Activated naive CD4-positive, alpha-beta T cell (primary cell): ENCODE data around the gene ANXA4.
A peak's percentile ranks its signal among the peaks of the same experiment; 100 is the strongest.
"Not testable (repeated sequence)": the region's sequence is repeated elsewhere in the genome, so short reads cannot be mapped to it uniquely, and the experiment has no call there.

ENCODE experiments used
- DNase-seq, 4 experiments: peaks; one replicate each; lab custom pipeline; 2025; lab: John Stamatoyannopoulos, UW

ANXA4 gene

DNA sequence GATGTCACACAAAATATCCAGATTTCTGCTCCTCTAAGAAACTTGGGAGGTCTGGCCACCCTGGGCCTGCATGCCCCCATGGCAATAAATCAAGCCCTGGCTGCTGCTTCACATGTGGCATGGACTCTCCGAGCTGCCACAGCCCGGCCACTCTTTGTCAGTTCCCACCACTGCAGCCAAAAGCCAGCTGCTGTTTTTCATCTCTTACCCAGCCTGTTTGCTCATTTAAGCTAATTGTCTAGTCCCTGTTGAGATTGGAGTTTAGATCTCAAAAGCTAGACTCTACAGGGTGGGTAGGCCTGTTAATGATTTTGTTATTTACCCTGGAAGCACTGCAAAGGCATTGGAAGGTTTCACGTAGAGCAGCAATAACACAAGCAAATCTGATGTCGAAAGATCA lies 20.9 kb upstream of the ANXA4 start:
- no peak for DNase-seq

DNA sequence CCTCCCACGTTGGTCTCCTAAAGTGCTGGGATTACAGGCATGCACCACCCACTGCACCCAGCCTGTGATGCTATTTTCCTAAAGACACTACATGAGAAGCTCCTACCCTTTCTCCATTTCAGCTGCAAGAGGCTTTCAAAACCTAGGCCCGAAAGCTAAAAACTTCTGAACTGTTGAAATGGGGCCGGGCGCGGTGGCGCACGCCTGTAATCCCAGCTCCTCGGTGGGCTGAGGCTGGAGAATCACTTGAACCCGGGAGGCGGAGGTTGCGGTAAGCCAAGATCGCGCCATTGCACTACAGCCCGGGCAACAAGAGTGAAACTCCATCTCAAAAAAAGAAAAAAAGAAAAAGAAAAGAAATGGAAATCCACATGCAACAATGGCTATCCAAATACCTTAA lies 18.1 kb upstream of the ANXA4 start:
- no peak for DNase-seq

DNA sequence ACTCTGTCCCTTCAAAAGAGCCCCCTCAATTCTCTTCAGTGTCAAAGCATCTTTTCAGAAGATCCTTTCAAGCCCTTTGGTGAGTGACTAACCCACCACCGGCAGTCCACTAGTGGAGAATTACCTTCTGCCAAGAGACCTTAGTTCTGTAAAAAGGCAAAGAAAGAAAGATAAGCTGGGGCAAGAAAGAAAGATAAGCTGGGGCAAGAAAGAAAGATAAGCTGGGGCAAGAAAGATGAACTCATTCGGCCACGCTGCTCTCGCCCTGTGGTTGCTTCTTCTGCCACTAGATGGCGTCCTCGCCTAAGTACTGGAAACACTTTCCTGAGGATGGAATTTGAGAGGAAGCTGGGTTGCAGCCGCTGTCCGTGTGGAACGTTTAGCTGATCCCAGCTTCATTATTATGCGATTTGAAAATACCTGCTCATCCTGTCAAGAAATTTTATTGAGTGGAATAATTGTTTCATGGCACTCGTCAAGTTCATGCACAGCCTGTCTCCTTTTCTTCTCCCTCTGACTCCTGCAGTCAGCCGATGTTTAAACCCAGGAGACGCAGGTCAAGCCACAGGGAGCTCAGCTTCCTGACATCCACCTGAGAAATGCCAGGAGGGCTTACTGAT lies 17.3 kb upstream of the ANXA4 start:
- DNase-seq, result peak; percentile 68 to 86 (median 74)

DNA sequence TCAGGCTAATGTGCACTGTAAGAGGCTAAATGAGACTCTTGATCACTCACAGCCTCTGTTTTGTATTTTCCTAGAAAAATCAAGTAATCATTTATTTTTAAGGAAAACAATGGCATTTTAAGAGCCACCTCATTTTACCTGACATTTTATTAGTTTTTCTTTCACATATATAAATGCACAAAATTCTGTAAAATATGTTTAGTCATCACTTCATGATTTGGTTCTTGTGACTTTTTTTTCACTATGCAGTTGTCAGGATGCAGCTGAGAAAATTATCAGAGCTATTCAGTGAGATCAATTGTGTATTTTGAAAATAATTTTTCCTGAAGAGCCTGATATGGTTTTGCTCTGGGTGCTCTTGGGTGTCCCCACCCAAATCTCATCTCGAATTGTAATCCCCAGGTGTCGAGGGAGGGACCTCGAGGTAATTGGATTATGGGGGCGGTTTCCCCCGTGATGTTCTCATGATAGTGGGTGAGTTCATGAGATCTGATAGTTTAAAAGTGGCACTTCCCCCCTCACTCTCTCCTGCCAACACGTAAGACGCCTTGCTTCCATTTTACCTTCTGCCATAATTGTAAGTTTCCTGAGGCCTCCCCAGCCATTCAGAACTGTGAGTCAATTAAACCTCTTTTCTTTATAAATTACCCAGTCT lies 16.1 kb upstream of the ANXA4 start:
- DNase-seq, result no peak

DNA sequence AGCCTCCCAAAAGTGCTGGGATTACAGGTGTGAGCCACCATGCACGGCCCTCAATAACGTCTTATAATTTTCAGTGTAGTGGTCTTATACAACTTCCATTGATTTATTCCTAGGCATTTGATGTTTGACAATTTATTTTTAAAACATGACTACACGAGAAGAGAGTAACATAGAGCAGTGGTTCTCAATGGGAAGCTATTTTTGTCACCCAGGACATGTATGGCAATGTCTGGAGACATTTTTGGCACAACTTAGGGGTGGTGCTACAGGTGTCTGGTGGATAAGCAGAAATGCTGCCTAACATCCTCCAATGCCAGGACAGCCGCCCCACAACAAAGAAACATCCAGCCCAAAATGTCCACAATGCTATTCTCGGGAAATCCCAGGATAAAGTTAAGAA lies 12.7 kb upstream of the ANXA4 start:
- no peak for DNase-seq

DNA sequence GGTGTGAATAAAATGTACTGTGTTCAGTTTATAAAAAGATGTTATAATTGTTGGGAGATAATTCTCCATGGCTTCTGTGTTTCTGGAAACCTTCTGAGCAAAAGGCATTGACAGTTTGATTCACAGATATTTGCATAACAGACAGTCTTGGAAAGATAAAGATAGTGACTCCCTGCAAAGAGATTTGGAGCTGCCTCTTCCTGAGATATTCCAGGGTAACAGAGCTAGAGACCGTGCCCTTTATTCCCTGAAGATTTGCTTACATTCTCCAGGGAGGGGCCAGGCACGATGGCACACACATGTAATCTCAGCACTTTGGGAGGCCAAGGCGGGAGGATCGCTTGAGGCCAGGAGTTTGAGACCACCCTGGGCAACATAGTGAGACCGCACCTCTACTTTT lies 12.2 kb upstream of the ANXA4 start:
- DNase-seq, result no peak

DNA sequence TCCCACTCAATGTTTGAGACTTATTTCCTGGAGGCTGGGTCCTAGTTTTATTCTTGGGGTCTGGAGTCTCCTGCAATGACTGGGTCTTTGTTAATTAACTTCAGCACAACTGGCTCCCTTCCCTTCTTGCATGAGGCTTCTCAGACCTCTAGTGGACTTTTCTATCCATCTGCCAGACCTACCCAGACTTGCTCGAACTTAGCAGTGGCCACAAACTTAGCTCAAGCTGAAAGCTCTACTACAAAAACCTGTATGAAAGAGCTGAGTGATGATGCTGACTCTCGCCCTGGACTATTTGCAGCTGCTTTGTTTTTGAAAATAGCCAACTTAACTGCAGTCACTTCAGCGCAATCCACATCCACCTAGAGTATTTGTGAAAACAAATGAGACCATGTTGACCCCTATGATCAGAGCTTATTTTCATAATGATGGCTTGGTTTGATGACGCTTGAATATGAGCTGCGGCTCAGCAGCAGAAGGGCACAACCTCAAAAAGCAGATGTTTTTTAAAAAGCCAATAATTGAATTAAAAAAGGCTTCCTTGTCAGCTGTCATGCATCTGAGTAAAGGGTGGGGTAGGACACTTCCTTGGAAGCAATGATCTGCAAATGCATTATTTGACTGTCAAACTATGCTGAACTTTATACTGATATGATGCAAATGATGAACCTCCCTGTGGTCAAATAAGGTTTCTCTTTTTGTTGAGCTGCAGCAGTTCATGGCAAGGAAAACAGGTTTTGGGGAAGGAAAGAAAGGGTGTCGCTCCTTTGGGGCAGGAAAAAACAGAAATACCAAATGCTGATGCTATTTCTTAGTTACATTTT lies 10.6 kb upstream of the ANXA4 start:
- no peak for DNase-seq

DNA sequence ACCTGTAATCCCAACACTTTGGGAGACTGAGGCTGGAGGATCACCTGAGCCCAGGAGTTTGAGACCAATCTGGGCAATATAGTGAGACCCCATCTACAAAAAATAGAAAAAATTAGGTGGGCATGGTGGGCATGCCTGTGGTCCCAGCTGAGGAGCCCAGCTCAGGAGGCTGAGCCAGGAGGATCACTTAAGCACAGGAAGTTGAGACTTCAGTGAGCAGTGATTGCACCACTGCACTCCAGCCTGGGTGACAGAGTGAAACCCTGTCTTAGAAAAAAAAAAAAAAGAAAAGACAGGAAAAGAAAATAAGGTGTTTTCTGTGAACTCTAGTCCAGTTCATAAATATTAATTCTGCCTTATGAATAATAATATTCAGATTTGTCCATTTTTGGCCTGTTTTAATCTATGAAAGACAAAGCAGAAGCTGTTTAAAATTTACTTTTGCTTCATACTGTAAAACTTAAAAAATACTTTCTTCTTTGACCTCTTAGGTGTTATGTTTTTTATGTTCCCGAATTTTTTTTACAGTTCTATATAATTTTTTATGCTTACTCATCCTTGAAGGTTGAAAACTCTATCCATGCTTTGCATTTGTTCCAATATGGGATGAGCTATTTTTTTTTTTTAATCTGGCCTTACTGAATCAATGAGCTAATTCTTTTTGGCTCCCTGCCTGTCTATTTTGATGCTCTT lies 8.4 kb upstream of the ANXA4 start:
- no peak for DNase-seq

DNA sequence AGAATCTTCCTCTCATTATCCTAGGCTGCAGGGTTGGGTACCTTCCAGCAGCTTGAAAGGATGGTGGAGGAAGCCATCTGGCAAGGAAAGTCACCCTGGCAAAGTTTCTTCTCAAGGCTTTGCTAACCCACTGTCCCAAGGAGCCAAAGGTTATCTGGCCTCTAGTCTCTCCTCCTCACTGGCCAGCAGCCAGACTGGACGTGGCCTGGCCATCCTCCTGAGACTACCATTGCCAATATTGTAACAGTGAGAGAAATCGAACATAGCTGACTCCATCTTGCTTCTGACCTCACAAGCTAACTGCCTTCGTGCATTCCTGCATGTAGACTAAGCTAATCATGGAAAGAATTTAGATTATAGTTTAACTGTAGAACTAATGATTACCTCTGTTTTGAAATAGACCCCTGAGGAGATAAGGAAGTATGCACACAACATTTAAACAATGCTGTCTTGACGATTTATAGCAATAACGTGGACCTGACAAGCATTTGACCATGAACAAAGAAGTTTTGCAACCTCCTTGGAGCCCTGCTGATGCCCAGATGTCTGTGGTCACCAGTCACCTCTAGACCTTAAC lies 7.8 kb upstream of the ANXA4 start:
- no peak for DNase-seq

DNA sequence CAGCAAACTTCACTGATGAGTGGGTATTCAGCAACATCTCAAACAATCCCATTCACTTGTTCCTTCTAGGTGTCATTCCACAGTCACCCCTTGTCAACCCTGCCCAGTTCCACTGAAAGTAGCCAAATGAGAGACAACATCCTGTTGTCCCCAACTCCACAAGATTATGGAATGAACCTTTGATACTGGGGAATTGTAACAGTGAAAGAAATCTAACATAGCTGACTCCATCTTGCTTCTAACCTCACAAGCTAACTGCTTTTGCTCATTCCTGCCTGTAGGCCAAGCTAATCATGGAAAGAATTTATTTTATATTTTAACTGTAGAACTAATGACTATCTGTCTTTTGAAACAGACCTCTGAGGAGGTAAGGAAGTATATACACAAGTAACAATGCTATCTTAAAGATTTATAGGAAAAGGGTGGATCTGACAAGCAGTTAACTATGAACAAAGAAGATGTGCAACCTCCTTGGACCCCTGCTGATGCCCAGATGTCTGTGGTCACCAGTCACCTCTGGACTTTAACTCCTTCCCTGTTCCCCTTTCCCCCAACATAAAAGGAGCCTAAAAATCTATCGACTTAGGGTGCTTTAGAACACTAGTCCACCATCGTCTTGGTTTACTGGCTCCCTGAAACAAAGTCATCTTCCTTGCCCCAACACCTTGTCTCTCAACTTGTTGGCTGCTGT lies 6.9 kb upstream of the ANXA4 start:
- no peak for DNase-seq

DNA sequence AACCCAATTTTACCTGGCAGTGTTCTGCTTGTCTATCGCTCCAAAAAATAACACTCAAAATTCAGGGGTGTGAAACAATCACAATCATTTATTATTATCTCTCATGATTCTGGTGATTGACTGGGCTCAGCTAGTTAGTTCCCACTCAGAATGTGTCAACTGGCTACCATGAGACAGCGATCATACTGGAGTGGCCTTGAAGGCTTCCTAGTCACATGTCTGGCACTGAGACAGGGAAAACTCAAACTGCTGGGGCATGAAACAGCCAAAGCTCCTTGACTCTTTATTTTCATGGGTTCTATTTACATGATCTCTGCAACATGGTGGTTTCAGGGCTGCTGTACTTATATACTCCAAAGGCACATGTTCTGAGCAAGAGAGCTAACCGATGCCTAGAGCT lies 6.2 kb upstream of the ANXA4 start:
- DNase-seq, result no peak

DNA sequence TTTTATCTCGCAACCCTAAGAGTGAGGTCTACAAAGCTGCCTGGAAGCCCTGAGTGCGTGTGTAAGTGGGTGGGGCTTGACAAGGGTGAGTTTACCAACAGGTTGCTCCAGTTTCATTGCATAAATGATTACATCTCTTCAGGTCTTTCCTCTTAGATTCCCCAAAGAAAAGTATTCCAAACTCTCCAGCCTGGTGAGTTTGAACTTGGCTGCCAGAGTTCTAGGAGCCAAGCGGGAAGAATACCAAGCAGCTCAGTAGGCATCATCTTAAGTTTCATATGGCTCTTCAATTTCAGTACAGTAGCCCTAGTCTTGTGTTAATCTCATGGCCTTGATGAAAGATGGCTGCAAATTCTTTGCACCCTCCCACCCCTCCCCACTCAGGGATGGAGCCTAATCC lies 3.8 kb upstream of the ANXA4 start:
- DNase-seq, result not testable (repeated sequence)

DNA sequence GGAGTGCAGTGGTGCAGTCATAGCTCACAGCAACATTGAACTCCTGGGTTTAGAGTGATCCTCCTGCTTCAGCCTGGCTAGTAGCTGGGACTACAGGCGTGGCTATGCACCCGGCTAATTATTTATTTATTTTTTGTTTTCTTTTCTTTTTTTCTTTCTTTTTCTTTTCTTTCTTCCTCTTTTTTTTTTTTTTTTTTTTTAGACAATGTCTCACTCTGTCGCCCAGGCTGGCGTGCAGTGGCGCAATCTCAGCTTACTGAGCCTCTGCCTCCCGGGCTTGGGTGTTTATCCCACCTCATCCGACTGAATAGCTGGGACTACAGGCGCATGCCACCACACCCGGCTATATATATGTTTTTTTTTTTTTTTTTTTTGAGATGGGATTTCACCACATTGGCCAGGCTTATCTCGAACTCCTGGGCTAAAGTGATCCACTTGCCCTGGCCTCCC lies 1.4 kb upstream of the ANXA4 start:
- DNase-seq, result no peak

DNA sequence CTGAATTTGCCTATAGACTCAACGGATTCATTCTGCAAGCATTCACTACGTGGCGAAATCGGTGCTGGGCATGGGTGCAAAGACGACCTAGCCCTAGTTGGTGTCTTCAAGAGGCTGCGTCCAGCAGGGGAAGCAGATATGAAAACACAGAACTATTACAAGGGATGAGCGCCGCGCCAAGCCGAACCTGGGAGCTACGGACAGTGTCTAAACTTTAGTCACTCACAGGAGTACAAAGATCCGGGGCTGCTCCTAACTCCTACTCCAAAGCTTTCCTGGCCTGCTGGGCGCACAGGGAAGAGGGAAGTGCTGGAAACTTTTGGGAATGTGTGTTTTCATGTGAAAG lies 732 bp upstream of the ANXA4 start:
- DNase-seq, result no peak

DNA sequence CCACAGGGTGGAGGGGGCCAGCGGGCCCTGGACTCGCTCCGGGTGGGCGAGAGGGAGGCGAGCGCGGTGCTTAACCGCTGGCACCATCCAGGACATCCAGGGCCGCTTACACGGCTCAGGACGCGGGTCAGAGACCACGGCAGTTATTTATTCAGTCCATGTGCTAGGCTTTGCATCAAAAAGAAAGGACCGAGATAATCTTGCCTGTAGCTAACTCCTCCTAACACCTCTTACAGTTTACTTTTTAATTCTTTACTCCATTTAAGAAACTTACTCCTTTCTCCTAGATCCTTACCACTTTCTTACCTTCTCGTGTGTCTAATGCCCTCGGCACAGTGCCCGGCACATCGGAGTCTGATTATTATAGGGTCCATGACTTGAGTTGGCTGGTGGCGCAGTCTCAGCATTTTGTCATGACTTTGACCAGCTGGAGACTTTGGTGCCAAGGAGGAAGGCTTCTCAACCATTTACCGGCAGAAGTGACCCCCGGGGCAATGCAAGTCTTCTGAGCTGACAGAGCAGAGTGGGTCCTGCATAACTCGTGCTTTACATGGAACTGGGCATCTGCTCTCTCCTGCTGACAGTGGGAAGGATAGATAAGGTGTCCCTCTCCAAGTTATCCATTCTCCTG lies 503 bp downstream of the ANXA4 start:
- no peak for DNase-seq

DNA sequence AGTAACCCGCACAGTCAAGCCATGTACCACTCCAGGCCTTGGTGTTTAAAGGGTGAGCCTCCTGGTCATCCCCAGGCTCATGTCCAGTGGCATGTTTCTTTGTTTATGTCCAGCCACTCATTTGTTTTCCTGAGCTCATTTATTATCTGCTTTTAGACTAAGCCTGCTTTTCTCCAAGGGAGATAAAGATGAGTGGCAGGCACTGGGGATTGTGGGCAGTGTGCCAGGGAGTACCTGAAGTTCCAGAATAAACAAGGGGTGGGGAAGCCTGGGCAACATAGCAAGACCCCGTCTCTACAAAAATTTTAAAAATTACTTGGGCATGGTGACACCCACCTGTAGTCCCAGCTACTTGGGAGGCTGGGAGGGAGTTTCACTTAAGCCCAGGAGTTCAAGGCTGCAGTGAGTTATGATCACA lies 1.9 kb downstream of the ANXA4 start:
- DNase-seq, result no peak

DNA sequence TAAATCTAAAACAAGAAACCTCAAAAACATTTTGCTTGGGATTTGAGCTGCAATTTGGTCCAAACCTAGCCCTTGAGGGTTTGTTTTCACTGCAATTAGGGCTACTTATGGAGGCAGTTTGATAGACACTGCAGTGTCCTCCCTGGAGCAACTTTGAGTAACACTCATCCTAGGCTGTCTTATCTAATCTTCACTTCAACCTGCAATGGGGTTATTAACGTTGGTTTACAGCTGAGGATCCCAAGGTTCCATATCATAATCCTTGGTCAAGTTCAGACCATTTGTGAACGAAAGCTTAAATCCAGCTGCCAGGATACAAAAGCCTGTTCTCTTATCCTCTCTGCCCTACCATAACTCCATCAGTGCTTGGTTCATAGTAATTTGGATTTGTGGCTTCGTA lies 2.5 kb downstream of the ANXA4 start:
- DNase-seq, result no peak

DNA sequence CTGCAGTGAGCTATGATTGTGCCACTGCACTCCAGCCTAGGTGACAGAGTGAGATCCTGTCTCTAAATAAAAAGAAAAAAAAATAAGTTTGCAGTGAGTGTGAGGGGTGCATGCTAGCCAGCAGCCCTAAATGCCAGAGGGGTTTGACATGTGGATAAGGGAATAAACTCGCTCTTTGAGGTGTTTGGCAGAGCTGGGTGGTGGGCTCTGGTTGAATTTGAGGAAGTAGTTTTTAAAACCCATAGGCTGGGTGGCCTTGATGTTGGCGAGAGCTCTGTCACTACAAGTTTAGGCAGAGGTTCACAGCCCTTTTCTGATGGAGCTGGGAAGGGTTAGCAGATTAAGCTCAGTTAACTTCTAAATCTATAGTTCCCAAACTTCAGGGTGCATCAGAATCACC lies 3.1 kb downstream of the ANXA4 start:
- no peak for DNase-seq

DNA sequence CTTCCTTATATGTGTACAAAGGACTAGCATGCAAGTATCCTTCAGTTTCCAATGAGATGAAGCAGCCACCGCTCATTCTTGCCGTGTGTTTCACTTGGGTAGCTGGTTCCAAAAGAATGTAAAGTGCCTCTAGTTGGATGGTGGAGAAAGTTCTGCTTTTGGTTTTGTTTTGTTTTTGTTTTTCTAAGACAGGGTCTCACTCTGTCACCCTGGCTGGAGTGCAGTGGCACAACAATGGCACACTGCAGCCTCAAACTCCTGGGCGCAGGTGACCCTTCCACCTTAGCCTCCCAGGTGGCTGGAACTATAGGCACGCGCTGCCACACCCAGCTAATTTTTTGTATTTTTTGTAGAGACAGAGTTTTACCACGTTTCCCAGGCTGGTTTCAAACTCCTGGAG lies 8.3 kb downstream of the ANXA4 start:
- DNase-seq, result no peak

DNA sequence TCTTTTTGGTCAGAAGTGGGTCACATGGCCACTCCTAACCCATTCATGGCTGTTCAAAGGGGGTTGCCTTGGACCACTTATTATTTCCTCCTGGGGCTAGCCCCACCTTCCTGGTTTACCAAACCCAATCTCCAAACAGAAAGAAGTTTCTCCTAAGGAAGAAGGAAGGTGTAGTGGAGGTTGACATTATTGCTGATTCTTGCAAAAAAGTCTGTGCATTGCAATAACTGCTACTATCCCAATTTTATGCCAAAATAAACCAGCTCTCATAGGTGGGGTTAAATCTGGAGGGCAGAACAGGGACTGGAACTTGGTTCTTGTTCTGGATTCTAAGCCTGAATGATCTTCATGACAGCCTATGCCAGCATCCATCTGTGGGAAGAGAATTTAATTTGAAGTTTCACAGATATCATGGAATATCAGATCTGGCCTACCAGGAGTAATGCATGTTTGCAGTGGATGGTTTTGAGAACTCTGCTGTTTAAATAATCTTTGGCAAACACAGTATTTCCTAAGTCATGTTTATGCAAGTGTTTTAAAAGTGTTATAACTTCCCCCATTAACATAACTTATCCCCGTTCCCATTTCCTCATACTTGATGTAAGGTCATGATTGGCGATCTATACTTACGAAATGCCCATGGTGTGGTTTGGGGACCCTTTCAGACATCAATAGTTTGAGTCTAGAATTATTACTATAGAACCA lies 11.9 kb downstream of the ANXA4 start:
- no peak for DNase-seq

DNA sequence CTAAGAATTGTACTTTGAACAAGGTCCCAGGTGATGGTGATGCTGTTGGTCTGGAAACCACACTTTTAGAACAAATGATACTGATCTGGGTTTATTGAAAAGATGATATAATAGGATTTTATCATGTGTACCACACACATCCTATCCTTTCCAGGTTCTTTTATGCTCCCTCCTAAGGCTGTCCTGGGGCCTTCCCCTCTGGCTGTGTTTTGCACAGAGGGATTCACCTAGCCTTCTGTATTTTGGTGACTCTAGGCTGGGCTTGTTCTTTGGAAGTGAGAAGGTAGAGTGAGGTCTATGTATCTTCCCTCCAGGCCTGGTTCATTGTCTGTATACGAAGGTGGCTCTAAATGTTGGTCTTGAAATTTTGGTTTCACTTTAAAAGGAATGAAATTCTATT lies 12.7 kb downstream of the ANXA4 start:
- no peak for DNase-seq
